ENCODE results near the gene RELN. TPM values are rescaled to one million over a fixed set of nuclear protein-coding genes. Genes with fewer than 3 reads are reported as not detected.

Gene RELN
- polyA plus RNA-seq, 1 donor (not counting 4 experiments of a cell fraction or from before 2014, with no cell fraction given): not detected

DNA sequence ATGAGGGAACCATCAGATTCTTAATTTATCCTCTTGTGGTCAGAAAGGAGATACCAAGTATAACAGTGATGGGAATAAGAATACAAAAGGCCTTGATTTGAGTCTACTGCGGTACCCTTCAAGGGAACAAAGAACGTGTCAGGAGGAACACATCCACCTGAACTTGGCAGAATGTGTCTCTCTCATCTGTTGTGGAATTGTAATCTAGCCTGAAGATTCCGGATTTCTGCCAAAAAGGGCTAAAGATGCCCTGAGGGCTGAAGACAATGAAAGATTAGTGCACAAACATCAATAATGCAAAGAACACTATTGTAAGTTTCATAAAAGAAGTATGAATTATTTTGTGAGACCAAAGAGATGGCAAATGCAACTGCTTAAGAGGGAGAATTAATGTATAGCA is 134.8 kb downstream of the RELN start:
- Histone ChIP-seq H2AFZ (ENCODE audit: control insufficient read depth, low read length) (no peak overlapping the region), H3K36me3 (ENCODE audit: control insufficient read depth in 2 of 2, extremely low read depth in 1 of 2, insufficient read depth in 2 of 2, low read length in 2 of 2) (no peaks in the 10 kb centered on the region), H3K27me3 (ENCODE audit: control insufficient read depth, extremely low read depth, insufficient read depth, low read length) (no peaks in the 10 kb centered on the region), H3K4me1 (ENCODE audit: control insufficient read depth, extremely low read depth, insufficient read depth, low read length) (no peaks in the 10 kb centered on the region), H4K20me1 (ENCODE audit: control insufficient read depth, extremely low read depth, insufficient read depth, low read length) (no peaks in the 10 kb centered on the region), H3K4me3 (ENCODE audit: control insufficient read depth in 2 of 3, extremely low read depth in 1 of 3, insufficient read depth in 2 of 3, low read depth in 1 of 3, low read length in 3 of 3) (no peak overlapping the region), H3K4me2 (ENCODE audit: control insufficient read depth, extremely low read depth, insufficient read depth, low read depth, low read length) (no peak overlapping the region), H3K9me3 (ENCODE audit: control insufficient read depth, low read depth, low read length) (no peaks in the 10 kb centered on the region), H3K9ac (ENCODE audit: control insufficient read depth, extremely low read depth, insufficient read depth, low read length) (no peak overlapping the region), H3K79me2 (ENCODE audit: control insufficient read depth, insufficient read depth, low read length) (no peaks in the 10 kb centered on the region), H3K27ac (ENCODE audit: control insufficient read depth, insufficient read depth, low read length) (no peak overlapping the region), H3K9me1 (ENCODE audit: control insufficient read depth, extremely low read depth, insufficient read depth, low read length) (no peaks in the 10 kb centered on the region)
- dilution Hi-C loops (cut with MboI; ENCODE audit: extremely low pct_ligation_motif_present, low sequenced_read_pairs): no loop called here
- FAIRE-seq (no peak), DNase-seq (ENCODE audit: low read depth, low spot score) (no peak)
- TF ChIP-seq, protein P1, sequence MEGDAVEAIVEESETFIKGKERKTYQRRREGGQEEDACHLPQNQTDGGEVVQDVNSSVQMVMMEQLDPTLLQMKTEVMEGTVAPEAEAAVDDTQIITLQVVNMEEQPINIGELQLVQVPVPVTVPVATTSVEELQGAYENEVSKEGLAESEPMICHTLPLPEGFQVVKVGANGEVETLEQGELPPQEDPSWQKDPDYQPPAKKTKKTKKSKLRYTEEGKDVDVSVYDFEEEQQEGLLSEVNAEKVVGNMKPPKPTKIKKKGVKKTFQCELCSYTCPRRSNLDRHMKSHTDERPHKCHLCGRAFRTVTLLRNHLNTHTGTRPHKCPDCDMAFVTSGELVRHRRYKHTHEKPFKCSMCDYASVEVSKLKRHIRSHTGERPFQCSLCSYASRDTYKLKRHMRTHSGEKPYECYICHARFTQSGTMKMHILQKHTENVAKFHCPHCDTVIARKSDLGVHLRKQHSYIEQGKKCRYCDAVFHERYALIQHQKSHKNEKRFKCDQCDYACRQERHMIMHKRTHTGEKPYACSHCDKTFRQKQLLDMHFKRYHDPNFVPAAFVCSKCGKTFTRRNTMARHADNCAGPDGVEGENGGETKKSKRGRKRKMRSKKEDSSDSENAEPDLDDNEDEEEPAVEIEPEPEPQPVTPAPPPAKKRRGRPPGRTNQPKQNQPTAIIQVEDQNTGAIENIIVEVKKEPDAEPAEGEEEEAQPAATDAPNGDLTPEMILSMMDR (optimal IDR thresholded peaks at IDR 0.05 in 1 of 3, IDR thresholded peaks at IDR 0.05 in 1 of 3, conservative IDR thresholded peaks at IDR 0.05 in 1 of 3; ENCODE audit: extremely low read depth in 1 of 3, insufficient read depth in 2 of 3, low read length in 3 of 3): no peak
- no peak for TF ChIP-seq EZH2 (IDR thresholded peaks at IDR 0.05; ENCODE audit: low read length)

DNA sequence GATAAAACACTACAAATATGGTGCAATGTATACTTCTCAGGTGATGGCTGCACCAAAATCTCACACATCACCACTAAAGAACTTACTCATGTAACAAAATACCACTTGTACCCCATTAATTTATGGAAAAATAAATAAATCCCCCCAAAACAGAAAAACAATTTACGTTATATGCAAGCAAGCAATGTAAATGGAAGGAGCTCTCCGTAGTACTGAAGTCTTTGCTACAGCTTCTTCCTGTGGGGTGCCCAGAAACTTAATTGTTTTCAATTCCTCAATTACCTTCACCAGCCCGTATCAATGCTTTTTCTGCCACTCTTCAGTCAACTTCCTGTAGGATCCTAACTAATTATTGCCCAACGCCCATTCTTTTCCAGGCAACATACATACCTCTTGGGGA is 138.1 kb downstream of the RELN start:
- no peaks in the 10 kb centered on the region for H3K36me3 ChIP-seq (ENCODE audit: control insufficient read depth in 2 of 2, extremely low read depth in 1 of 2, insufficient read depth in 2 of 2, low read length in 2 of 2)

More for the DNA sequence above, 138.1 kb downstream of the RELN start:
- DNase-seq (ENCODE audit: low read depth, low spot score): no peak
- Histone ChIP-seq H3K9ac (ENCODE audit: control insufficient read depth, extremely low read depth, insufficient read depth, low read length) (no peak overlapping the region), H3K9me1 (ENCODE audit: control insufficient read depth, extremely low read depth, insufficient read depth, low read length) (no peaks in the 10 kb centered on the region), H3K4me3 (ENCODE audit: control insufficient read depth in 2 of 3, extremely low read depth in 1 of 3, insufficient read depth in 2 of 3, low read depth in 1 of 3, low read length in 3 of 3) (no peak overlapping the region), H3K27me3 (ENCODE audit: control insufficient read depth, extremely low read depth, insufficient read depth, low read length) (no peaks in the 10 kb centered on the region), H3K27ac (ENCODE audit: control insufficient read depth, insufficient read depth, low read length) (no peak overlapping the region), H3K9me3 (ENCODE audit: control insufficient read depth, low read depth, low read length) (no peaks in the 10 kb centered on the region), H4K20me1 (ENCODE audit: control insufficient read depth, extremely low read depth, insufficient read depth, low read length) (no peaks in the 10 kb centered on the region), H3K79me2 (ENCODE audit: control insufficient read depth, insufficient read depth, low read length) (no peaks in the 10 kb centered on the region), H3K4me2 (ENCODE audit: control insufficient read depth, extremely low read depth, insufficient read depth, low read depth, low read length) (no peak overlapping the region), H3K4me1 (ENCODE audit: control insufficient read depth, extremely low read depth, insufficient read depth, low read length) (no peaks in the 10 kb centered on the region), H2AFZ (ENCODE audit: control insufficient read depth, low read length) (no peak overlapping the region)
- dilution Hi-C loops (cut with MboI; ENCODE audit: extremely low pct_ligation_motif_present, low sequenced_read_pairs): no loop called here
- TF ChIP-seq, protein P1 (optimal IDR thresholded peaks at IDR 0.05 in 1 of 3, IDR thresholded peaks at IDR 0.05 in 1 of 3, conservative IDR thresholded peaks at IDR 0.05 in 1 of 3; ENCODE audit: extremely low read depth in 1 of 3, insufficient read depth in 2 of 3, low read length in 3 of 3): no peak
- TF ChIP-seq EZH2 (IDR thresholded peaks at IDR 0.05; ENCODE audit: low read length): no peak
- no peak for FAIRE-seq

All from keratinocyte (primary cell).